Brain microvascular endothelial cell (primary cell): ENCODE results near the gene PER2.

ENCODE experiments used
- DNase-seq: peaks from one replicate; pipeline ENCODE4 v3.0.0-alpha.2; 2020
- H3K27ac ChIP-seq: fragments of 250-450 bp; sonication (Bioruptor Pico); 2 replicates; pipeline ENCODE4 v1.5.1; 2020; ENCODE audit warnings: mild to moderate bottlenecking, moderate library complexity
- H3K27me3 ChIP-seq: fragments of 250-450 bp; sonication (Bioruptor Pico); replicated peaks from 2 replicates; pipeline ENCODE4 v1.5.1; 2020; ENCODE audit warnings: mild to moderate bottlenecking
- H3K36me3 ChIP-seq: fragments of 250-450 bp; sonication (Bioruptor Pico); replicated peaks from 2 replicates; pipeline ENCODE4 v1.5.1; 2020; ENCODE audit warnings: mild to moderate bottlenecking
- H3K4me3 ChIP-seq: 2 replicates; pipeline ENCODE4 v1.5.1; 2011; ENCODE audit warnings: low read depth, mild to moderate bottlenecking, control low read depth, low read length, moderate library complexity
- CTCF ChIP-seq: IDR thresholded peaks from 2 replicates; pipeline ENCODE4 v1.5.1; 2011; ENCODE audit warnings: low read depth, mild to moderate bottlenecking, moderate library complexity, low read length, control low read depth, inconsistent platforms; ENCODE audit errors: missing control alignments
- in situ Hi-C: cut with HindIII; loops from 2 replicates; pipeline ENCODE4 v1.10.0; 2017; ENCODE audit warnings: low sequenced_read_pairs, low pct_ligation_motif_present

PER2 gene

GRCh38 chr2:238247002-238247822, 41.2 kb downstream of the PER2 start:
- no peaks in the 10 kb centered on the region for H3K27me3 ChIP-seq
- H3K27ac ChIP-seq = no peak overlapping the region
- TF ChIP-seq CTCF = no peak
- no peaks in the 10 kb centered on the region for H3K36me3 ChIP-seq
- H3K4me3 ChIP-seq = no peak overlapping the region
- in situ Hi-C loops = no loop called here
- DNase-seq = no peak

- in situ Hi-C loops = no loop called here
- DNase-seq = no peak
- no peaks in the 10 kb centered on the region for H3K36me3 ChIP-seq
- H3K4me3 ChIP-seq = no peak overlapping the region
- peaks cover under 1% of the 10 kb centered on the region for H3K27me3 ChIP-seq
- TF ChIP-seq CTCF = no peak
- no peak overlapping the region for H3K27ac ChIP-seq
Measured at GRCh38 chr2:238244151-238244550, 44.3 kb downstream of the PER2 start.

- no peak for DNase-seq
- peak; percentile 61 for TF ChIP-seq CTCF
- H3K27ac ChIP-seq = no peak overlapping the region
- H3K4me3 ChIP-seq = no peak overlapping the region
- H3K27me3 ChIP-seq = peaks cover 4% of the 10 kb centered on the region
- no peaks in the 10 kb centered on the region for H3K36me3 ChIP-seq
- in situ Hi-C loops = no loop called here
Measured at GRCh38 chr2:238243496-238244076, 44.8 kb downstream of the PER2 start.

GRCh38 chr2:238242731-238243495, 45.5 kb downstream of the PER2 start:
- no peak overlapping the region for H3K27ac ChIP-seq
- DNase-seq = no peak

GRCh38 chr2:238241970-238242369, 46.4 kb downstream of the PER2 start:
- Histone ChIP-seq H3K27me3 (peaks cover 4% of the 10 kb centered on the region), H3K27ac (no peak overlapping the region), H3K4me3 (no peak overlapping the region), H3K36me3 (no peaks in the 10 kb centered on the region)
- no peak for TF ChIP-seq CTCF
- DNase-seq = no peak
- in situ Hi-C loops = no loop called here

More at GRCh38 chr2:238242731-238243495, 45.5 kb downstream of the PER2 start:
- Histone ChIP-seq H3K27me3 (peaks cover 4% of the 10 kb centered on the region), H3K36me3 (no peaks in the 10 kb centered on the region), H3K4me3 (no peak overlapping the region)
- TF ChIP-seq CTCF = no peak
- in situ Hi-C loops = no loop called here
